WERI-Rb-1 (cell line): ENCODE data around the gene LIMK1.
A peak's percentile ranks its signal among the peaks of the same experiment; 100 is the strongest.

Experiments
- DNase-seq: peaks from one replicate; pipeline ENCODE4 v3.0.0-alpha.2; 2020
- H3K27ac ChIP-seq: fragments of 250-450 bp; sonication (Bioruptor Pico); 2 replicates; pipeline ENCODE4 v1.5.1; 2020; ENCODE audit warnings: mild to moderate bottlenecking, moderate library complexity
- H3K27me3 ChIP-seq: fragments of 250-450 bp; sonication (Bioruptor Pico); 2 replicates; pipeline ENCODE4 v1.5.1; 2021; ENCODE audit warnings: mild to moderate bottlenecking, low read depth, moderate library complexity; ENCODE audit not compliant: insufficient read depth, severe bottlenecking
- H3K36me3 ChIP-seq: fragments of 250-450 bp; sonication (Bioruptor Pico); 2 replicates; pipeline ENCODE4 v1.5.1; 2020; ENCODE audit warnings: mild to moderate bottlenecking, moderate library complexity
- H3K4me3 ChIP-seq: 2 replicates; pipeline ENCODE4 v1.5.1; 2011; ENCODE audit warnings: low read depth, mild to moderate bottlenecking, control low read depth, low read length
- H3K9me3 ChIP-seq: fragments of 250-450 bp; sonication (Bioruptor Pico); 2 replicates; pipeline ENCODE4 v1.5.1; 2021; ENCODE audit warnings: mild to moderate bottlenecking, moderate library complexity; ENCODE audit not compliant: severe bottlenecking
- CTCF ChIP-seq: IDR thresholded peaks from 2 replicates; pipeline ENCODE4 v1.5.1; 2011; ENCODE audit warnings: low read depth, mild to moderate bottlenecking, control low read depth, inconsistent platforms, low read length

The LIMK1 gene

GRCh38 chr7:74069790-74070618 is 13.6 kb upstream of the LIMK1 start:
- Histone ChIP-seq H3K36me3 (no peaks in the 10 kb centered on the region), H3K27me3 (no peaks in the 10 kb centered on the region), H3K9me3 (no peaks in the 10 kb centered on the region), H3K4me3 (no peak overlapping the region), H3K27ac (no peak overlapping the region)
- no peak for DNase-seq
- no peak for TF ChIP-seq CTCF

GRCh38 chr7:74070619-74070921 is 13.0 kb upstream of the LIMK1 start:
- H3K4me3 ChIP-seq = no peak overlapping the region
- H3K27ac ChIP-seq = no peak overlapping the region
- no peaks in the 10 kb centered on the region for H3K36me3 ChIP-seq
- TF ChIP-seq CTCF = no peak
- no peaks in the 10 kb centered on the region for H3K9me3 ChIP-seq
- no peaks in the 10 kb centered on the region for H3K27me3 ChIP-seq
- DNase-seq = no peak

GRCh38 chr7:74071121-74071520 is 12.5 kb upstream of the LIMK1 start:
- no peak for TF ChIP-seq CTCF
- Histone ChIP-seq H3K36me3 (no peaks in the 10 kb centered on the region), H3K27me3 (no peaks in the 10 kb centered on the region), H3K27ac (no peak overlapping the region), H3K4me3 (no peak overlapping the region), H3K9me3 (no peaks in the 10 kb centered on the region)
- DNase-seq = no peak

GRCh38 chr7:74074770-74075169 is 8.8 kb upstream of the LIMK1 start:
- DNase-seq = no peak
- Histone ChIP-seq H3K9me3 (no peaks in the 10 kb centered on the region), H3K36me3 (no peaks in the 10 kb centered on the region), H3K27ac (no peak overlapping the region), H3K27me3 (no peaks in the 10 kb centered on the region), H3K4me3 (no peak overlapping the region)
- TF ChIP-seq CTCF = no peak

- H3K9me3 ChIP-seq = no peaks in the 10 kb centered on the region
- no peak overlapping the region for H3K27ac ChIP-seq
- H3K27me3 ChIP-seq = no peaks in the 10 kb centered on the region
- no peaks in the 10 kb centered on the region for H3K36me3 ChIP-seq
- H3K4me3 ChIP-seq = no peak overlapping the region
- no peak for TF ChIP-seq CTCF
- no peak for DNase-seq
These were observed 5.1 kb upstream of the LIMK1 start for GRCh38 chr7:74078461-74078860.

- Histone ChIP-seq H3K4me3 (peak overlapping the region; percentile 18; the same call in 1 of the 2 replicates), H3K27me3 (no peaks in the 10 kb centered on the region), H3K9me3 (no peaks in the 10 kb centered on the region), H3K27ac (peak overlapping the region; percentile 73), H3K36me3 (peaks cover 19% of the 10 kb centered on the region)
- TF ChIP-seq CTCF = no peak
- DNase-seq = no peak
These were observed 861 bp upstream of the LIMK1 start for GRCh38 chr7:74082770-74083116.
